ENCODE data around the gene GPC6. TPM values are rescaled to one million over a fixed set of nuclear protein-coding genes. Genes with fewer than 3 reads are reported as not detected.

Gene GPC6
- total and polyA plus RNA-seq, 2 donors (not counting 1 experiment from before 2014, with no cell fraction given) = not detected

GRCh38 chr13:93227280-93227877 lies 772 bp downstream of the GPC6 start:
- H3K4me3 Mint-ChIP-seq = no peak overlapping the region
- H3K4me3 ChIP-seq (ENCODE audit: control extremely low read depth in 1 of 5, extremely low read depth in 1 of 5, insufficient read depth in 1 of 5, low read depth in 2 of 5, low read length in 4 of 5) = no peak overlapping the region

More at GRCh38 chr13:93227280-93227877, 772 bp downstream of the GPC6 start:
- Histone ChIP-seq H4K20me1 (ENCODE audit: control insufficient read depth, insufficient read depth, low read length, poor library complexity, severe bottlenecking) (no peaks in the 10 kb centered on the region), H3K27me3 (replicated peaks in 1 of 4; ENCODE audit: control extremely low read depth in 1 of 4, control insufficient read depth in 3 of 4, insufficient read depth in 4 of 4, low read length in 3 of 4) (peaks cover 0 to 22% (median 8%) of the 10 kb centered on the region in 4 experiments), H3K27ac (ENCODE audit: low read length in 2 of 2) (no peak overlapping the region), H3K36me3 (replicated peaks in 1 of 2; ENCODE audit: control extremely low read depth in 1 of 2, control insufficient read depth in 1 of 2, extremely low read depth in 1 of 2, insufficient read depth in 2 of 2, low read length in 1 of 2) (no peaks in the 10 kb centered on the region), H3K9ac (ENCODE audit: low read length) (no peak overlapping the region), H2AFZ (ENCODE audit: insufficient read depth, low read depth, low read length, poor library complexity, severe bottlenecking) (no peak overlapping the region), H3K4me2 (replicated peaks; ENCODE audit: low read depth, low read length, poor library complexity, severe bottlenecking) (no peak overlapping the region), H3K79me2 (ENCODE audit: control insufficient read depth, insufficient read depth, low read length) (no peaks in the 10 kb centered on the region), H3K9me3 (ENCODE audit: control extremely low read depth in 1 of 3, control insufficient read depth in 2 of 3, insufficient read depth in 1 of 3, low read length in 2 of 3) (peaks cover 0 to 15% (median 3%) of the 10 kb centered on the region in 3 donors), H3K4me1 (ENCODE audit: control insufficient read depth in 2 of 2, insufficient read depth in 2 of 2, low read length in 2 of 2) (no peaks in the 10 kb centered on the region)
- WGBS (ENCODE audit: insufficient coverage) = 5% methylated on average over 55 of the region's 55 CpGs
- H3K27me3 Mint-ChIP-seq = peaks cover 21% of the 10 kb centered on the region
- DNase-seq (no peak), ATAC-seq (ENCODE audit: low read depth) (no peak)
- ChIA-PET CTCF (no interaction called here), POLR2A (no interaction called here)
- no peaks in the 10 kb centered on the region for H3K4me1 Mint-ChIP-seq
- no peak for TF ChIP-seq EZH2 (IDR thresholded peaks at IDR 0.05; ENCODE audit: borderline replicate concordance, insufficient read depth, low read depth, low read length, poor library complexity, severe bottlenecking)
- no peak for TF ChIP-seq CTCF (IDR thresholded peaks at IDR 0.05)
- intact Hi-C loops (cut with micrococcal nuclease) = no loop called here
- H3K9me3 Mint-ChIP-seq (ENCODE audit: insufficient read depth) = peaks cover 2% of the 10 kb centered on the region
- no peak overlapping the region for H3K27ac Mint-ChIP-seq

All from B cell (primary cell).